Measurements from ENCODE around the gene MSI2.

GRCh38 chr17:57689254-57689653, 432.9 kb downstream of the MSI2 start:
- TF ChIP-seq SUZ12 (IDR thresholded peaks at IDR 0.05; ENCODE audit: extremely low read depth, insufficient read depth, insufficient read length): no peak
- TF ChIP-seq YY1 (IDR thresholded peaks at IDR 0.05; ENCODE audit: insufficient read depth, insufficient read length): no peak
